Measurements from ENCODE around the gene SIK3. TPM values are rescaled to one million over a fixed set of nuclear protein-coding genes. Genes with fewer than 3 reads are reported as not detected.
"Not testable (repeated sequence)": the region's sequence is repeated elsewhere in the genome, so short reads cannot be mapped to it uniquely, and the experiment has no call there.

Gene SIK3
- 10 to 100 TPM in 2 of 3 donors, 1 to 10 TPM in 1; 3.7 to 26.2 (median 16.5) TPM for polyA plus RNA-seq

GRCh38 chr11:117098269-117099232, at the start of gene SIK3:
SIK3 (minus strand) TSS chr11:117098428; CDS start chr11:117098415, 13 bp downstream.
- peak within 1 kb of the TSS; percentile 93 to 96 (median 93) for H3K4me3 Mint-ChIP-seq
- peak within 1 kb of the TSS; percentile 96 to 100 (median 99) for H3K27ac Mint-ChIP-seq
- H3K27me3 Mint-ChIP-seq (ENCODE audit: low read depth in 3 of 3): peaks cover 17 to 23% (median 19%) of the 10 kb centered on the region in 3 donors
- H3K4me1 Mint-ChIP-seq: peaks cover 62 to 67% of the 10 kb centered on the region in 2 donors
- DNase-seq: peak; percentile 94 to 95 (median 94)
- no peaks in the 10 kb centered on the region for H3K36me3 Mint-ChIP-seq
- H3K9me3 Mint-ChIP-seq: no peaks in the 10 kb centered on the region

DNA sequence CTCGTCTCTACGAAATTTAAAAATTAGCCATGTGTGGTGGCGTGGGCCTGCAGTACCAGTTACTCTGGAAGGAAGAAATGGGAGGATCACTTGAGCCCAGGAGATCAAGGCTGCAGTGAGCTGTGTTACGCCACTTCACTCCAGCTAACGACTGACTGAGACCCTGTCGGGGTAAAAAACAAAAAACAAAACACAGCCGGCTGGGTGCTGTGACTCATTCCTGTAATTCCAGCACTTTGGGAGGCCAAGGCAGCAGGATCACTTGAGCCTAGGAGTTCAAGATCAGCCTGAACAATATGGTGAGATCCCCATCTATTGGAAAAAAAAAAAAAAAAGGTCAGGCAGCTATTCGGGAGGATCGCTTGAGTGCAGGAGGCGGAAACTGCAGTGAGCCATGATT, 48.3 kb upstream of the SIK3 start:
- Mint-ChIP-seq H3K9me3 (no peaks in the 10 kb centered on the region), H3K27ac (peak overlapping the region in 1 of 6 donors; percentile 59), H3K4me3 (peak overlapping the region in 1 of 5 donors; percentile 93), H3K36me3 (peaks cover 0 to 4% (median 0%) of the 10 kb centered on the region in 3 donors), H3K4me1 (peaks cover 51 to 66% of the 10 kb centered on the region in 2 donors), H3K27me3 (ENCODE audit: low read depth in 3 of 3) (peaks cover 7 to 23% (median 13%) of the 10 kb centered on the region in 3 donors)
- no peak for DNase-seq

DNA sequence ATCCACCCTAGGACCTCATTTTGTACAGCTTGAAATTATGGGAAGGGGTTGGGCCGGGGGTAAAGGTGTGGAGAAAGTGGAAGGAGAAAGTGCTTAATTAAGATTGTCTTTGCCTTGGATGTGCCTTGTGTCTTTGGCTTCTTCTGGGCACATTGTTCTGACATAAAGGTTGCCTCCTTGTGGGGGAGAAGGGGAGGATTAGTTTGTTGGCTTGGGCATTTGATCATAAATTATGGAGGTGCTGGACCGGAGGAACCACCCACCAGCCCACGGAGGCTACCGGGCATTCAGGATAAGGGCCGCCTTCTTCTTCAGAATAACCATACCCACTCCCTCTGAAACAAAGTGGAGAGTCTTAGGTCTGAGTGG, 47.1 kb upstream of the SIK3 start:
- Mint-ChIP-seq H3K9me3 (no peaks in the 10 kb centered on the region), H3K27ac (peak overlapping the region; percentile 84 to 99 (median 95)), H3K27me3 (ENCODE audit: low read depth in 3 of 3) (peaks cover 11 to 28% (median 13%) of the 10 kb centered on the region in 3 donors), H3K36me3 (peaks cover 0 to 4% (median 0%) of the 10 kb centered on the region in 3 donors), H3K4me1 (peaks cover 44 to 59% of the 10 kb centered on the region in 2 donors), H3K4me3 (peak overlapping the region; percentile 93 to 99 (median 99))
- peak; percentile 7 to 12 (median 9) for DNase-seq

GRCh38 chr11:117144477-117145392, 46.5 kb upstream of the SIK3 start:
- H3K4me1 Mint-ChIP-seq: peaks cover 41 to 52% of the 10 kb centered on the region in 2 donors
- peak overlapping the region; percentile 84 to 99 (median 95) for H3K27ac Mint-ChIP-seq

DNA sequence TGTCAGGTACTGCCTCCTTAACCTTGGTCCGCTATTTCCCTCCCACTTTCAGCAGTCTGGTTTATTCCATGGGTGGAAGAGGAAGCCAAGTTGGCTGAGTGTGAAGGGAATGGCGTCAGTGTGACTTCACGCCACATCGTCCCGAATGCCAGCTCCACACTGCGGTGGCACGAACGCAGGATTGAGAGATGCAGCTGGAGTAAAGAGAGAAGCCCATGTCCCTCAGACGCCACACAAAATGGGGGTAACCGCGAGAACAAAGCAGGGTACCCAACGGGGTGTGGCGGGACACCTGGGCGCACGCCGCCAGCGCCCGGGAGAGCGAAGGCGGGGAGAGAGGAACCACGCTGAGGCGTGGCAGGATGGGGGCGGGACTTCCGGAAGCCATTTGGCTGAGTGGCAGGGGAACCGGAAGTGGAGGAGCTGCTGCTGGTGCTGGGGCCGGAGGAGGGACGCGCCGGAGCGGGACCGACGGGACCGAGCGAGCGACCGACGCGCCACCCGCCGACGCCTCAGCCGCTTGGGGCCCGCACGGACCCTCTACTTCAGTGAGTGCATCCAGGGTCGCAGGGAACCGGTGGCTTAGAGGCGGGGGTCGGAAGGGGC, 45.7 kb upstream of the SIK3 start, which contains the start of gene PAFAH1B2:
PAFAH1B2 (plus strand) TSS at position 417 of the 606 bp plus-strand sequence. CDS start 8,161 bp downstream, outside the sequence.
- Mint-ChIP-seq H3K4me1 (peaks cover 41 to 50% of the 10 kb centered on the region in 2 donors), H3K27me3 (ENCODE audit: low read depth in 3 of 3) (peaks cover 13 to 36% (median 14%) of the 10 kb centered on the region in 3 donors), H3K27ac (peak within 1 kb of the TSS; percentile 84 to 99 (median 96))

More at GRCh38 chr11:117144477-117145392, 46.5 kb upstream of the SIK3 start:
- peak in 2 of 3 donors; percentile 9 to 10 for DNase-seq
- Mint-ChIP-seq H3K27me3 (ENCODE audit: low read depth in 3 of 3) (peaks cover 11 to 35% (median 13%) of the 10 kb centered on the region in 3 donors), H3K9me3 (no peaks in the 10 kb centered on the region), H3K36me3 (peaks cover 0 to 4% (median 0%) of the 10 kb centered on the region in 3 donors), H3K4me3 (peak overlapping the region; percentile 93 to 99 (median 99))

DNA sequence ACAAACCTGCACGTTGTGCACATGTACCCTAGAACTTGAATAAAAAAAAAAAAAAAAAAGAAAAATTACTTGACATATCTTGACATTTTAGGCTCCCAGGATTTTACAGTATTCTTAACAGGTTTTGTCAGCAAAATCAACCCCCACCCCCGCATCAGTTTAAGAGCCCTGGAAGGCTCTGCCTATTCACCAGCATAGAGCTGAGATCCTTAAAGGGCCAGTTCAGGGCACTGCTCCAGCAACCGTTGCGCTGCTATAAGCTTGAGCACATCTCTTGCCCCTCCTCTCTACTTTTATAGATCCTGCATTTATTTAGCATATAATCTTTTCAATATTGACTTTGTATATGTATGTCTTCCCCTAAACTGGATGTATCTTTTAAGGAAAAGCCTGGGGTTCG, 45.2 kb upstream of the SIK3 start:
- Mint-ChIP-seq H3K27me3 (ENCODE audit: low read depth in 3 of 3) (peaks cover 13 to 36% (median 15%) of the 10 kb centered on the region in 3 donors), H3K36me3 (peaks cover 0 to 4% (median 0%) of the 10 kb centered on the region in 3 donors), H3K4me1 (peaks cover 39 to 48% of the 10 kb centered on the region in 2 donors), H3K4me3 (peak overlapping the region; percentile 94 to 99 (median 96)), H3K27ac (peak overlapping the region; percentile 84 to 96 (median 94)), H3K9me3 (no peaks in the 10 kb centered on the region)
- no peak for DNase-seq

More for the DNA sequence above, 45.7 kb upstream of the SIK3 start, which contains the start of gene PAFAH1B2:
- no peaks in the 10 kb centered on the region for H3K9me3 Mint-ChIP-seq
- H3K36me3 Mint-ChIP-seq: peaks cover 0 to 4% (median 0%) of the 10 kb centered on the region in 3 donors
- peak; percentile 93 to 94 (median 93) for DNase-seq
- H3K4me3 Mint-ChIP-seq: peak within 1 kb of the TSS; percentile 94 to 99 (median 99)

GRCh38 chr11:117137223-117138086, 39.2 kb upstream of the SIK3 start:
- peaks cover 2 to 18% (median 11%) of the 10 kb centered on the region in 3 donors for H3K27me3 Mint-ChIP-seq (ENCODE audit: low read depth in 3 of 3)
- not testable (repeated sequence) for H3K9me3 Mint-ChIP-seq

GRCh38 chr11:117134979-117135378, 36.8 kb upstream of the SIK3 start:
- not testable (repeated sequence) for H3K4me1 Mint-ChIP-seq; H3K27ac Mint-ChIP-seq; H3K27me3 Mint-ChIP-seq (ENCODE audit: low read depth in 3 of 3); DNase-seq; H3K9me3 Mint-ChIP-seq; H3K36me3 Mint-ChIP-seq; H3K4me3 Mint-ChIP-seq

More at GRCh38 chr11:117137223-117138086, 39.2 kb upstream of the SIK3 start:
- DNase-seq, H3K4me1 Mint-ChIP-seq, H3K36me3 Mint-ChIP-seq, H3K4me3 Mint-ChIP-seq, H3K27ac Mint-ChIP-seq: not testable (repeated sequence)

DNA sequence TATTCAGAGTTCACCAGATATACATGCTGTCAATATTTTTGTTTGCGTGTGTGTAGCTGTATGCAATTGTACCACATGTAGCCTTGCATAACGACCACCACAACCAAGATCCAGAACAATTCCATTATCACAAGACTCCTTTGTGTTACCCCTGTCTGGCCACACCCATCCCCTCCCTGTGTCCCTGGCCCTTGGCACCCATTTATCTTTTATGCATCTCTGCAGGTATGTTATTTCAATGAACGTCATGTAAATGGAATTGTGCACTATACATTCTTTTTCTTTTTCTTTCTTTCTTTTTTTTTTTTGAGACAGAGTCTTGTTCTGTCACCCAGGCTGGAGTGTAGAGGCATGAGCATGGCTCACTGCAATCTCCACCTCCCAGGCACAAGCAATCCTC, 36.2 kb upstream of the SIK3 start:
- Mint-ChIP-seq H3K36me3 (no peaks in the 10 kb centered on the region), H3K27ac (no peak overlapping the region), H3K4me3 (no peak overlapping the region), H3K9me3 (no peaks in the 10 kb centered on the region), H3K4me1 (no peaks in the 10 kb centered on the region), H3K27me3 (ENCODE audit: low read depth in 3 of 3) (peaks cover 2 to 7% (median 2%) of the 10 kb centered on the region in 3 donors)
- no peak for DNase-seq

DNA sequence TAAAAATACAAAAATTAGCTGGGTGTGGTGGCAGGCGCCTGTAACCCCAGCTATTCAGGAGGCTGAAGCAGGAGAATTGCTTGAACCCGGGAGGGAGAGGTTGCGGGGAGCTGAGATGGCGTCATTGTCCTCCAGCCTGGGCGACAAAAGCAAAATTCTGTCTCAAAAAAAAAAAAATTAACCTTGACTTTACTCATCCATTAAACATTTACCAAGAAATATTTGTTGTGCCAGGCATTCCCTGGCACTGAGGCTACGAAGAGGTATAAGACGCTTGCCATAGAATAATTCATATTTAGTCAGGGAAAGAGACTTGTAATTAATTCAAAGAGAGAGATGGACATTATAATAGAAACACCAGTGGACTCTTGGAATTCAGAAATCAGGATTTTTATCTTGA, 32.7 kb upstream of the SIK3 start:
- Mint-ChIP-seq H3K27me3 (ENCODE audit: low read depth in 3 of 3) (peaks cover 2 to 4% (median 2%) of the 10 kb centered on the region in 3 donors), H3K27ac (no peak overlapping the region), H3K4me1 (no peaks in the 10 kb centered on the region), H3K36me3 (no peaks in the 10 kb centered on the region), H3K9me3 (no peaks in the 10 kb centered on the region), H3K4me3 (no peak overlapping the region)
- DNase-seq: no peak

GRCh38 chr11:117130396-117130795, 32.2 kb upstream of the SIK3 start:
- H3K9me3 Mint-ChIP-seq; H3K4me3 Mint-ChIP-seq; H3K27ac Mint-ChIP-seq; H3K4me1 Mint-ChIP-seq; H3K27me3 Mint-ChIP-seq (ENCODE audit: low read depth in 3 of 3); H3K36me3 Mint-ChIP-seq; DNase-seq: not testable (repeated sequence)

DNA sequence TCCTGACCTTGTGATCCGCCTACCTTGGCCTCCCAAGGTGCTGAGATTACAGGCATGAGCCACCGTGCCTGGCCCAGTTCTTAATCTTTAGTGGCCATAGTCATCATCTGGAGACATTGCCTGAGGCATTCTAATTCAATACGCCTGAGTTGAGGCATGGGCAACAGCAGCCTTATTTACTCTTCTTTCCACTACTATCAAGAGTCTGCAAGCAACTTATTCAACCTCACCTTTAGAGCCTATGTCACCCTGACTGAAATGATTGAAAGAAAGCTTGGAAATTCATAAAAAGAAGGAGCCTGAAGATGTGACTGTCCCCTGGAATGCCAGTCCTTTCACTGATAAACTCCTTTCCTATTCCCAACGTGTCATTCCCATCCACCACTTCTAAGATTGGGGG, 30.1 kb upstream of the SIK3 start:
- Mint-ChIP-seq H3K27ac (no peak overlapping the region), H3K36me3 (no peaks in the 10 kb centered on the region), H3K4me3 (no peak overlapping the region), H3K27me3 (ENCODE audit: low read depth in 3 of 3) (peaks cover 0 to 2% (median 0%) of the 10 kb centered on the region in 3 donors), H3K9me3 (no peaks in the 10 kb centered on the region), H3K4me1 (no peaks in the 10 kb centered on the region)
- DNase-seq: no peak

Data from immature natural killer cell (primary cell).